HG02759 (cell line): ENCODE measurements around the gene HIRIP3.
A peak's percentile ranks its signal among the peaks of the same experiment; 100 is the strongest.
"Not testable (repeated sequence)": the region's sequence is repeated elsewhere in the genome, so short reads cannot be mapped to it uniquely, and the experiment has no call there.

Experiments used
- ATAC-seq: cut with Tn5 transposase; IDR thresholded peaks from one replicate; pipeline ENCODE4 v1.9.1; 2021; ENCODE audit warnings: mild to moderate bottlenecking, moderate library complexity; ENCODE audit not compliant: unreplicated experiment

HIRIP3 gene, protein sequence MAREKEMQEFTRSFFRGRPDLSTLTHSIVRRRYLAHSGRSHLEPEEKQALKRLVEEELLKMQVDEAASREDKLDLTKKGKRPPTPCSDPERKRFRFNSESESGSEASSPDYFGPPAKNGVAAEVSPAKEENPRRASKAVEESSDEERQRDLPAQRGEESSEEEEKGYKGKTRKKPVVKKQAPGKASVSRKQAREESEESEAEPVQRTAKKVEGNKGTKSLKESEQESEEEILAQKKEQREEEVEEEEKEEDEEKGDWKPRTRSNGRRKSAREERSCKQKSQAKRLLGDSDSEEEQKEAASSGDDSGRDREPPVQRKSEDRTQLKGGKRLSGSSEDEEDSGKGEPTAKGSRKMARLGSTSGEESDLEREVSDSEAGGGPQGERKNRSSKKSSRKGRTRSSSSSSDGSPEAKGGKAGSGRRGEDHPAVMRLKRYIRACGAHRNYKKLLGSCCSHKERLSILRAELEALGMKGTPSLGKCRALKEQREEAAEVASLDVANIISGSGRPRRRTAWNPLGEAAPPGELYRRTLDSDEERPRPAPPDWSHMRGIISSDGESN

DNA sequence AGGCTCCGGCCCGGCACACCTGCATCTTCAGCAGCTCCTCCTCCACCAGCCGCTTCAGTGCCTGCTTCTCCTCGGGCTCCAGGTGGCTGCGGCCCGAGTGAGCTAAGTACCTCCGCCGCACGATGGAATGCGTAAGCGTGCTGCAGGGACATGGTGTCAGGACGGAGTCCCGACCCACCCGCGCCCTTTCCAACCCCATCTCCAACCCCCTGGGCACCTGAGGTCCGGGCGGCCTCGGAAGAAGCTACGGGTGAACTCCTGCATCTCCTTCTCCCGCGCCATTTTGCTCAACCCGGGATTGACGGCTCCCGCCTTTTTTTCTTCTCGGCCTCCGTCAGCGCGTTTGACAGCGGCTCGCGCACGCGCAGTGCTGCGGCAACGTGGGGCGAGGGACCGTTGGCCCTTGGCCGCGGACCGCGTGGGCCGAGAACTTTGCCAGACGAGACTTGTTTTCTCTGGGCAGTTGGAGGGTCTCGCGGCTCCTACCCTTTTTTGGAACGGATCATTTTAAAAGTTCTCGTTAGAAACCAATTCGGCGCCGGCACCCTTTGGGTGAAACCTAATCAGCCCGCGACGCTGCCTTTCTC, at the start of gene HIRIP3:
Gene HIRIP3 (minus strand): TSS at position 294 of the 587 bp plus-strand sequence. CDS start 12 bp downstream, at position 282.
- peak; percentile 62 for ATAC-seq

DNA sequence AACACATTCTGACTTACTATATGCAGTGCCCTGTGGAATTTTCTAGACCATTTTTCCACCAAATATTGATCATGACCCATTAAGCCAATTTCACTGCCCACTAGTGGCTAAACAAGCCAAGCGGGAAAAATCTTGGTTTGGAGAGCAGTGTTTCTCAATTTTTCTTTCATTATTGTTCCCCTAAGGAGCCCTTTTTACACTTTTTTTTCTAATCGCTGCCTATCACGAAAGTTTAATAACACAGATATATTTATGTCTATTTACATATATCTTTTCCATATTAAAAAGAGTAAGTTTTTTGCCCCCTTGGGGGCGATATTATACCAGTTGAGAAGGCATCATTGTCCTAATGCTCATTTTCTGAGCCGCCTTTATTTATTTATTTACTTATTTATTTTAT, 46.4 kb upstream of the HIRIP3 start:
- ATAC-seq = no peak

DNA sequence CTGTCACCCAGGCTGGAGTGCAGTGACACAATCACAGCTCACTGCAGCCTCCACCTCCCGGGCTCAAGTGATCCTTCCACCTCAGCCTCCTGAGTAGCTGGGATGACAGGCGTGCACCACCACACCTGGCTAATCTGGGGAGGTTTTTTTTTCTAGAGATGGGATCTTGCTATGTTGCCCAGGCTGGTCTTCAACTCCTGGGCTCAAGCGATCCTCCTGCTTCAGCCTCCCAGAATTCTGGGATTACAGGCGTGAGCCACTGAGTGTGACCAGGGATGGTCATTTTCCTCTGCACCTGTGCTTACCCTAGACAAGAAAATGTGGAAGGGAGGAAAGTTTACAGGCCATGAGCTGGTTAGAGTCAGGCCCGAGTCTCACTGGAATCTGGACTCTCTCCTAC, 45.3 kb upstream of the HIRIP3 start:
- ATAC-seq = not testable (repeated sequence)

DNA sequence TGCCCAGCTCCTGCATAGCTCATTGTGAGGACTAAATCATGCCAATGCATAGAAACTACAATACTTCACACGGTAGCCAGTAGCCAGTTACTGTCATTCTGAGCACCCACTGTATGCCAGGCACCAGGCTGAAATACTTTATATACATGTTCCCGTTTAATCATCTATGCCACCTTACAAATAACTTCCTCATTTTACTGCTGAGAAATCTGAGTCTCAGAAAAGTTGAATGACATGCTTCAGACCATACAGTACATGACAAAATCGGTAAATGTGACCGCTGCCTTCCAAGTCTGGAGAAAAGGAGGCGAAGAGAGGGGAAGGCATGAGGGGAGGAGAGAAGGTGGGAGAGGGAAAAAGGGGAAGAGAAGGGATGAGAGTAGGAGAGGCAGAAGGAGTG, 44.8 kb upstream of the HIRIP3 start:
- no peak for ATAC-seq

DNA sequence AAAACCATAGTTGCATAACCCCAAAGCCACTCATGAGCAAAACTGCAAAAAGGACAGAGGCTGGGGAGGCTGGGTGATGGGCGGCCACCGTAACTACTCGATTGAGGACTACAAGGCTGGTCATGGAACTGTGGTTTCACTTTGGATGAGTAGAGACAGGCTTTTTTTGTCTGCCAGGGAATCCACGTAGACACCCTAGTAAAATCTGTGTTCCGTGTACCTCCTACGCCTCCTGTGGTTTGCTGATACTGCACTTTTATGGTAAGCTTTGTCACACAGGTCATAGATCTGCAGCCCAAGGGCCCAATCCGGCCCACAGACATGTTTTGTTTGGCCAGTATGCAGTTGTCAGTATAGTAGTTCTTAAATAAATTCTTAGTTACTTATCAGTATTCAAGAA, 37.9 kb upstream of the HIRIP3 start:
- no peak for ATAC-seq

DNA sequence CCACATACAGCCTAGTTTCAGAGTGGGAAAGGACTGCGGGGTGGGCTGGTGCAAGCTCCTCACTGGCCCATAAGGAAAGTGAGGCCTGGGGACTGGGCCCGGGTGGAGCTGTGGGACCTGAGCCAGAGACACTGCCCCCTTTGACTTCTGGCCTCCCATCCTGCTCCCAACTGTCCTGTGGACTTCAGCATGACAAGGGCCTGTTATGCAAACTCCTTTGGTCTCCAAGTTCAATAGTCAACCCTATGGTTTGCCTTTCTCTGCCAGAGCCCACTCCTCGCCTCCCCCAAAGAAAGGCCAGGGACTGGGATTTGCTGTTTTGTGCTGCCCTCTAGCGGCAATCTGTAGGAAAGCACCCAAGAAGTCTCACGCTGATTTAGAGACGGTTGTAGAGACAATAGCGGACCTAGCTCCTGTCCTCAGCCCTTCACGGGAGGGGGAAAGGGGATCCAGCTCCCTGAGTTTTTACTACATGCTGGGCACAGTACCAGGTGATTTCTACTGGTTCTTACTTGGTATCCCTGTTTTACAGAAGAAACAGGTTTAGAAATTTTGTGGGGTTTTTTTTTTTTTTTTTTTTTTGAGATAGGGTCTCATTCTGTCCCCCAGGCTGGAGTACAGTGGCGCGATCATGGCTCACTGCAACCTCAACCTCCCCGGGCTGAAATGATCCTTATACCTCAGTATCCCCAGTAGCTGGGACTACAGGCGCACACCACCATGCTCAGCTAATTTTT, 36.8 kb upstream of the HIRIP3 start:
- ATAC-seq = no peak

DNA sequence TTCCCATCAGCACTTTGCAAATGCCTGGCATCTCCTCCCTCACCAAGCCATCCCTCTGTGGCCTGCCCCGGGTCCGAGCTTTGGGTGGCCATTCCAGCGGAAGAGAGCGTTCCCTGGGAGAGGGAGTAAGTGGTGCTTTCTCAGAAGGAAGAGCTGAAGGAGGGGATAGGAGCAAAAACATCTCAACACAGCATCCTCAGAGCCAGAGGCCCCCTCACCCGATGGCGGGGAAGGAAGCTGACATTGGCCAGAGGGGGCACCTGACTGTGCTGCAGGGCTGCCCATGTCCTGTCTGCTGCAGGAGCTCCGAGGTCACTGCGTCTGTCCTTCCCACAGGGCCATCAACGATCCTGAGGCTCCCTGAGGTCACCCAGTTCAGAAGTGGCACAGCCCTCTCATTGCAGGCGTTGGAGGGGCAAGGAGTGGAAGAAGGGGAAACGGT, 36.1 kb upstream of the HIRIP3 start:
- no peak for ATAC-seq

DNA sequence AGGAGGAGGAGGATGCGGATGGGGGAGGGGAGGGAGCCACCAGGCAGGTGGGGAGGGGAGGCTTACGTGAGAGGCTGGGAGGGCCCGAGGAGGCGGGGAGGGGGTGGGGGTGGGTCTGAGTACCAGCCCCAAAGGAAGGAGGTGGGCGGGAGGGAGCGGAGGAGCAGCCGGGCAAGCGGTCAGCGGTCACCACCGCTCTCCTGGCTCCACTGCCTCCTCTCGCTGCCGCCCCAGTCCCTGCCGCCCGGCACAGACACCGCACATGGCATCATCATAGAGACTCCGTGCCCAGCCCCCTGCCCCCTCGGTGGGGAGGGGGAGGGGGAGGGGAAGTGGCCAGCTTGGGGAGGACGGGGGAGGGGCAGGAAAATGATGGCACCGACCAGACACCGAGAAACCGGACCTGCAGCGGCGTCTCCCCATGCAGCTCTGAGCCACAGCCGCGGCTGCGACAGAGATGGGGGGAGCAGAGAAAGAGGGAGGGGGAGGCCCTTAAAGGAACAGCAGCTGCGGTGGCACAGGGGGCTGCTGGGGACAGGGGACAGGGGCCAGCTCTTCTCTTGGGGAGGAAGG, 35.5 kb upstream of the HIRIP3 start, which contains the start of gene TLCD3B:
Gene TLCD3B (minus strand): TSS at position 431 of the 573 bp plus-strand sequence. CDS start 744 bp downstream, outside the sequence.
- no peak for ATAC-seq

DNA sequence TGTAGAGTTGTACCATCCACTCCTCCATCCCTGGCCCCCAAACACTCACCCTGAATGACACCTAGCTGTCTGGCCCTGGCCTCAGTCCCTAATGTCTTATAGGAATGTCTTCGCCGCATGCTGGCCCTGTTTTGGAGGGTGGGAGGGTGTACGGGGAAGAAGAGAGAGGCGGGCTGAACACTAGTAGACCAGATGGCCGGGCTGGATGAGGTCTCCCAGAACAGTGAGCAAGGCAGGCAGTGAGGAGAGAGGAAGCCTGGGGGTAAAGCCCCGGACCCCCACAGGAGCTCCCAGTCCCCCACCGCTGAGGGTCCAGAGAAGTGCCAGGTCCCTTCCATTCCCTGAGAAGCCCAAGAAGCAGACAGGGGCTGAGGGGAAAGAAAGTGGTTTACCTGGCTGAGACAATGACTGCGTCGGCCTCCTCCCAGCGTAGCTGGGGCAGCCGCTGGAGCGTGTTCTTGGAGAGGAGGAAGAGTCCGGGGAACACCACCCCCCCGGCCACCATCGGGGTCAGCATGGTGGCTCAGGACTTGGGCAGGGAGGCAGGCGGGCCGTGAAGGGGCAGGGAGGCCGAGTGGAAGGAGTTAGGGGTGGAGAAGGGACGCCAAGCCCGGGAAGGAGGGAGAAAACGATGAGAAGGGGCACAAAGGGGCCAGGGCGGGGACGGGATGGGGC, 34.7 kb upstream of the HIRIP3 start:
- ATAC-seq = no peak

DNA sequence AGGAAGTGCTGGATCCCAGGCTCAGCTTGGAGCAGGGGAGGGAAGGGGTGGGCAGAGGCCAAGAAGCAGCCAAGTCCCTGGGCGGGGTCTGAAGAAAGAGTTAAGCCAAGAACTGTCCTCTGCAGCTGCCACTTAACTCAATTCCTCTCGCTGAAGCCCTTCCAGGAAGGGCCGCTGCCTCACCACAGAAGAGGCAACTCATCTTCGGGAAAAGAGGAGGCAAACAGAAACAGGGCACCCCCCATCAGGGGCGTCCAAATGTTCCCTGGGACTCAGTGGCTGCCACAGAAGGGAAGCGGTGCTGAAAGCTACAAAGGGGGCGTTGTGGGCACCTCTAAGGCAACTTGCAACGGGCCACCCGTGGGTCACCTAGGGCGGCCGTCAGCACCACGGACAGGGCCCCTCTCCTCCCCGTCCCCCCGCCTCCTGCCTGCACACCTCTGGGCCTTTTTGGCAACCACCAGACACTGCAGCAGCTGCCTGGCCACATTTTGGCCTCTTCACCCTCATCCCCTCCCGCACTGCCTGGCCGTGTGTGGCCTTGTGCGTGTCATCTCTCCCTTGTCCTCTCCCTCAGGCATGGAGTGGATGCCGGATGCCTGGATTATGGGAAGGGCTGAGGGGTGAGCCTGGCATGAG, 33.1 kb upstream of the HIRIP3 start:
- ATAC-seq = no peak

DNA sequence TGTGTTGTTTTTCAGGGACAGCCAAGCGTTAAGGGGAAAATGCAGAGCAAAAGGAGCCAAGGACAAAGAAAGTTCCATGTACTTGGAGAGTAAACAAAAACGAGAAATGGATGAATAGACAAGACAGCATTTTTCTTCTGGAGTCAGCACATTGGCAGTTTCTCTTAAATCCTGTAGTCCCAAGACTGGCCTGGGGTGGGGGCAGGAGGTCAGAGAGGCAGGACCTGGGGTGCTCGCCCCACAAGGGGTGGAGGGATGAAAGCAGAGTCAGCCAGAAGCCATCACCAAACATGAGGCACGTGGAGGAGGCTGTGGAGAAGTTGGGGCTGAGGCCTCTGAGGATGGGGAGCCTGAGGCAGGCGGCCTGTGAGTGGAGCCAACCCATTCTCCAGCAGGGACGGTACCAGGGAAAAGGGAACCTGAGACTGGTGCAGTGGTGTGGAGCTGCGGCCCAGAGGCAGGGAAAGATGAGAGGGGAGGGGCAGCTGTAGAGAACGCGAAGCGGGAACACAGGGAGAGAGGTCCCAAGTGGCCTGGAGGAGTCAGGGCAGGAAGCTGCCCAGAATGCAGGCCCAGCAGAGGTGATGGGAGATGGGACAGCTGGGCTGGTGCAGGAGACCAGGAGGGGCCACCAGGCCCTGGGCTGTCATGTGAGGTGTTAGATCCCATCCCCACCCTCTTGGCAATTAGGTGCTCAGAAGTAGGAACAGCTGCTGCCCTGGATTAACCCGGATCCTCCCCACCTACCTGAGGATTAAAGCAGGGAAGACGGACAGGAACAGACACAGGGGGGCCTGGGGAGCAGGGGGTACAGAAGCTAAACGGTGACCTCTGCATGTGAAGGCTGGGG, 32.4 kb upstream of the HIRIP3 start:
- no peak for ATAC-seq

DNA sequence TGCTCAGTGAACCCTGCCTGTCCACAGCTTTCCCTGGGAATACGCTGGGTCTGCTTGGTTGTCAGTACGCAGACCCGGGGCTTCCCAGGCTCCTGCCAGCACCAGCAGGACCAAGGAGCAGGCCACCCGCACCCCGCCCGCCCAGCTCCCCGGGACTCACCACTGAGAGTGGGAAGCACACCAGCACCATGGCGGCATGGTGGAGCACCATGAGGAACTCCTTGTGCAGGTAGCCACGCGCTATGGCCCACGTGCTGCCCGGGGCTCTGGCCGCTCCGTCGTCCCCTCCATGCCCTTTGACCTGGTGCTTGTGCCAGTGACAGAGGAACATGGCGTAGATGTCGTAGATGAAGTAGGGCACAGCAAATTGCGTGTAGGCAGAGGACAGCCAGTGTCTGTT, 31.0 kb upstream of the HIRIP3 start:
- ATAC-seq = no peak

DNA sequence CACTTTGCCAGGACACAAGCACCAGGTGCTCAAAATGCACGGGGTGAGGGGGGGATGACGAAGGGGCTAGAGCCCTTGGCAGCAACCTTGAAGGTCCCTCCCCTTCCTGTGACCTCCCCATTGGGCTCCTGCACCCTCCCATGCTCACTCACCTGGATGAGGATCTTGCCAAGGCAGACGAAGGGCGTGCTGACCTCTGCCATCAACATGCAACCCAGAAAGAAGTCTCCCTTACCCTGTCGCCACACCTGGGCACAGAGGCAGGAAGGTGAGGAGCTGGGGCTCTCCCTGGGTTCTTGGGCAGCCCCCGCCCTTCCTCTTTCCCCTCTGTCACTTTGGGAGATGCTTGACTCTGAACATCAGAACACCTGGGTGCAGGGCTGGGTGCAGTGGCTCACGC, 30.2 kb upstream of the HIRIP3 start:
- ATAC-seq = no peak

DNA sequence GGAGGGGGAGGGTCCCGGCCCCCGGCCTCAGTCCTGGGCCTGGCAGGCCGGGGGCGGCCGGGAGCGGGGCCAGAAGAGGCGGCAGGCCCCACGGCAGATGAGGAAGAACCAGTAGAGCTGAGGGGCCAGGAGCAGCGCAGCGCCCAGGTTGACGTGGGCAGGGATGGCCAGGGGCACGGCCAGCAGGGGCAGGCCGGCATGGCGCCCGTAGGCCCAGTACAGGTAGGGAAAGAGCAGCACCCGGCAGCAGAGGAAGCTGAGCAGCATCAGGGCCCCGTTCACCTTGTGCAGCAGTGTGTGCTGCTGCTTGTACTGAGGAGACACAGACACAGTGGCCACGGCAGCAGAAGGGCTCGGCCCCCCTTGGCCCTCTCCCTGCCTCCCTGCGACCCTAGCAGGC, 29.7 kb upstream of the HIRIP3 start:
- ATAC-seq = no peak

DNA sequence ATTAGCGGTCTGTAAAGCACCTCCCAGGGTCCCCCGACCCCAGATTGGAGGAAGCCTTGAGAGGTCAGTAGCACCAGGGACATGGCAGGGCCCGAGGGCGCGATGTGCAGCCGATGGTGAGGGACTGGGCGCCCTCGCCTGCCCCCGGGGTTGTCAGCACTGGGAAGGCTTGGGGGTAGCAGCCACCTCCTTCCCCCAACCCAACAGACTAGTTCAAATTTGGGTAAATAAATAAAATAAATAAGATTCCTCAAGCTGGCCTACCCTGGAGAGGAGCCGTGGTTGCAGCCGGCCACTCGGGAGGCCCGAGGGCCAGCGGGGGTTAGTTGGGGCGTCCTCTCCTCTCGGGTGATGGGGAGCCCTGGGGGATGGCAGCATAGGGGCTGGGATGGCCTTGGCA, 29.0 kb upstream of the HIRIP3 start:
- no peak for ATAC-seq

DNA sequence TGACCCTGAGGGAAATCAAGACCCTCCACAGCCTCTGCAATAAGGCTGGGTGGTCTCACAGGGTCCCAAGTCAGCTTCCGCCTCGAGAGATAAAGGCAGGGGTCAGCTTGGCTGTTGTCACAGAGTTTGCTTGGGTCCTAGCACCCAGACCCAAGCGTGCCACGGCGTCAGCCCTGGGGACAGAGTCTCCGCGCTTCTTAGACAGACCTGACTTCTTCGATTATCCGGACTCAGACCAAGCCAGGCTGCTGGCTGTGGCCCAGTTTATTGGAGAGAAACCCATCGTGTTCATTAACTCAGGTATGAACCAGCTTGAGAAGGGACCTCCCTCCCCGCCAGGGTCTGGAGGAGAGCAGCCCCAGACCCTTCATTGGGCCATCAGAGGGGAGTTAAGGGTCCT, 28.2 kb upstream of the HIRIP3 start:
- ATAC-seq = no peak

DNA sequence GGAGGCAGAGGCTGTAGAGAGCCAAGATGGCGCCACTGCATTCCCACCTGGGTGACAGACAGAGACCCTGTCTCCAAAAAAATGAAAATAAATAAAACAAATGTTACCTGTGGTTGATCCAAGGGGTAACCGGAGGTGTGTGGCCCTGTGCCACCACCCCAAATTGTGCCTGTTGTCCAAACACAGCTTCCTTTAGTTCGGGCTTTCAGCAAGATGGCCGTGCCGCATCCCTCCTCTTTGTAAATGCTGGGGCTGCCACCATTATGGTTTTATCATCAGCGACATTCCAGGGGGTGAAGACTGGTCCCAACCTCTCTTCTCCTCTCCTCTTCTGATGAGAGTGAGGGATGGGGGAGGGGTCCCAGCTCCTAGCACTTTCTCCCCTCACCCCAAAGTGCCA, 27.5 kb upstream of the HIRIP3 start, which contains the start of gene C16orf92:
Gene C16orf92 (plus strand): TSS at position 312 of the 400 bp plus-strand sequence. CDS start 143 bp downstream, outside the sequence.
- ATAC-seq = no peak

DNA sequence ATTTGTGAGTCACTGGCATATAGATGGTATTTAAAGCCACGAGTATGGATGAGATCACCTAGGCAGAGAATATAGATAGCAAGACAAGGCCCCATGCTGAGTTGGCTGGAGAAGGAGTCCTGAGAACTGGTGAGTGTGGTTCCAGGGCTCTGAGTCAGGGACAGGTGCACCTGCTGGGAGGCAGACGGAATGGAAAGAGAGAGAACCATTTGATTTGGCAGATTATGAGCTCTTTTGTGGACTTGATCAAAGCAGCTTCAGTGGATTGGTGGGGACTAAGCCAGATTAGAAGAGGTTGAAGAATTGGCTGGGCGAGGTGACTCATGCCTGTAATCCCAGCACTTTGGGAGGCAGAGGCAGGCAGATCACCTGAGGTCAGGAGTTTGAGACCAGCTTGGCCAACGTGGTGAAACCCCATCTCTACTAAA, 23.3 kb upstream of the HIRIP3 start:
- ATAC-seq = no peak

DNA sequence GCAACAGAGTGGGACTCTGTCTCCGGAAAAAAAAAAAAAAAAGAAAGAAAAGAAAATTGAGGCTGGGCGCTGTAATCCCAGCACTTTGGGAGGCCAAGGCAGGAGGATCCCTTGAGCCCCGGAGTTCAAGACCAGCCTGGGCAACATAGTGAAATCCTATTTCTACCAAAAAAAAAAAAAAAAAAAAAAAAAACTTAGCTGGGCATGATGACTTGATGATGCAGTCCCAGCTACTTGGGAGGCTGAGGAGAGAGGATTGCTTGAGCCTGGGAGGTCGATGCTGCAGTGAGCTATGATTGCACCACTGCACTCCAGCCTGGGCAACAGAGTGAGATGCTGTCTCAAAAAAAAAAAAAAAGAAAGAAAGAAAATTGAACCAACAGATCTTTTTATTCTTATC, 22.5 kb upstream of the HIRIP3 start:
- not testable (repeated sequence) for ATAC-seq
